HG02870 (cell line): Measurements from ENCODE around the gene UBALD1.
A peak's percentile ranks its signal among the peaks of the same experiment; 100 is the strongest.

Experiments used
- ATAC-seq: cut with Tn5 transposase; IDR thresholded peaks from one replicate; pipeline ENCODE4 v1.9.1; 2021; ENCODE audit warnings: mild to moderate bottlenecking, moderate library complexity; ENCODE audit not compliant: unreplicated experiment

UBALD1 gene

GRCh38 chr16:4646773-4647643 lies 32.3 kb upstream of the UBALD1 start:
- ATAC-seq, result no peak

GRCh38 chr16:4641895-4642294 lies 27.2 kb upstream of the UBALD1 start:
- no peak for ATAC-seq

GRCh38 chr16:4641306-4641687 lies 26.6 kb upstream of the UBALD1 start:
- no peak for ATAC-seq

GRCh38 chr16:4640572-4641305 lies 26.1 kb upstream of the UBALD1 start:
- no peak for ATAC-seq

- ATAC-seq, result no peak
Observed at GRCh38 chr16:4639899-4640509, 25.3 kb upstream of the UBALD1 start.

GRCh38 chr16:4637501-4638166 lies 22.9 kb upstream of the UBALD1 start:
- ATAC-seq, result no peak

- no peak for ATAC-seq
Observed at GRCh38 chr16:4636196-4636595, 21.5 kb upstream of the UBALD1 start.

GRCh38 chr16:4634768-4635167 lies 20.1 kb upstream of the UBALD1 start:
- ATAC-seq, result no peak

GRCh38 chr16:4633910-4634635 lies 19.4 kb upstream of the UBALD1 start:
- no peak for ATAC-seq

- no peak for ATAC-seq
Observed at GRCh38 chr16:4631444-4631843, 16.8 kb upstream of the UBALD1 start.

GRCh38 chr16:4628283-4628682 lies 13.6 kb upstream of the UBALD1 start:
- no peak for ATAC-seq

- no peak for ATAC-seq
Observed at GRCh38 chr16:4626396-4626795, 11.7 kb upstream of the UBALD1 start.

- no peak for ATAC-seq
Observed at GRCh38 chr16:4625560-4626159, 11.0 kb upstream of the UBALD1 start.

- ATAC-seq, result peak; percentile 52
Observed at GRCh38 chr16:4624827-4625559, 10.3 kb upstream of the UBALD1 start.

GRCh38 chr16:4624015-4624826 lies 9.5 kb upstream of the UBALD1 start, which contains the start of gene MGRN1:
Gene MGRN1, plus strand, starts transcription at chr16:4624826. Its CDS starts 135 bp downstream, at chr16:4624961.
- ATAC-seq, result peak; percentile 64

GRCh38 chr16:4623593-4623992 lies 8.9 kb upstream of the UBALD1 start:
- no peak for ATAC-seq

- no peak for ATAC-seq
Observed at GRCh38 chr16:4618645-4619418, 4.1 kb upstream of the UBALD1 start.

GRCh38 chr16:4617880-4618279 lies 3.2 kb upstream of the UBALD1 start:
- ATAC-seq, result no peak
